ENCODE data around the gene MYH1.

DNA sequence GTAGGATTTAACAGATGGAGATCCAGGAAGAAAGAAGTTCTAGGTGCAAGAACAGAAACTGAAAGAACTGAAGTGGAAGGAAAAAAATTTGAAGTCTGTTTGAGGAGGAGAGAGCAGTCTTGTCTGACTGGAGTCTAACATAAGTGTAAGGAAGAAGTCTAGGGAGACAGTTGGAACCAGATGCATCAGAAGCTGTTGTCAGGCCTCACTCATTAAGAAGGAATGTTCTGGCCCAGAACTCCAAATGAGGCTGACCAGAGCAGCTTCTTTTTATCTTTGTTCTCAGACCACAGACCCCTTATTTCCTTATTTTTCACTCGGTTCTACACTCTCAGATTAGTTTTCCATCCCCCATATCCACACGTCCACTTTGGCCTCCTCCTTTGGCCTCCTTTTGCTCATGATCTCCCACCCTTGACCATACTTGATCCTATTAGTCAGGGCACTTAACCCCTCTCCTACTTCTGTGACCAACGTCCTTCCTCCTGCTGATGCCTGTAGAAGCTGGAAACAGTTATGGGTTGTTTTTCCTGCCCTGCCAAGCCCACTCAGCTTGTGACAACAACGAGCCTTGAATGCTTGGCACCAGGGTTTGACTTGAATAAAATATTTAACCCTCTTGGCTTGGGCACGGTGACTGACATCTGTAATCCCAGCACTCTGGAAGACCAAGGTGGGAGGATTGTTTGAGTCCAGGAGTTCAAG, 38.1 kb upstream of the MYH1 start:
- TF ChIP-seq POLR2A (IDR thresholded peaks at IDR 0.05; ENCODE audit: low read length), result no peak
- TF ChIP-seq GATA1 (IDR thresholded peaks at IDR 0.05; ENCODE audit: low read depth, low read length), result no peak
